ENCODE data around the gene ADSS1.

ADSS1 gene

DNA sequence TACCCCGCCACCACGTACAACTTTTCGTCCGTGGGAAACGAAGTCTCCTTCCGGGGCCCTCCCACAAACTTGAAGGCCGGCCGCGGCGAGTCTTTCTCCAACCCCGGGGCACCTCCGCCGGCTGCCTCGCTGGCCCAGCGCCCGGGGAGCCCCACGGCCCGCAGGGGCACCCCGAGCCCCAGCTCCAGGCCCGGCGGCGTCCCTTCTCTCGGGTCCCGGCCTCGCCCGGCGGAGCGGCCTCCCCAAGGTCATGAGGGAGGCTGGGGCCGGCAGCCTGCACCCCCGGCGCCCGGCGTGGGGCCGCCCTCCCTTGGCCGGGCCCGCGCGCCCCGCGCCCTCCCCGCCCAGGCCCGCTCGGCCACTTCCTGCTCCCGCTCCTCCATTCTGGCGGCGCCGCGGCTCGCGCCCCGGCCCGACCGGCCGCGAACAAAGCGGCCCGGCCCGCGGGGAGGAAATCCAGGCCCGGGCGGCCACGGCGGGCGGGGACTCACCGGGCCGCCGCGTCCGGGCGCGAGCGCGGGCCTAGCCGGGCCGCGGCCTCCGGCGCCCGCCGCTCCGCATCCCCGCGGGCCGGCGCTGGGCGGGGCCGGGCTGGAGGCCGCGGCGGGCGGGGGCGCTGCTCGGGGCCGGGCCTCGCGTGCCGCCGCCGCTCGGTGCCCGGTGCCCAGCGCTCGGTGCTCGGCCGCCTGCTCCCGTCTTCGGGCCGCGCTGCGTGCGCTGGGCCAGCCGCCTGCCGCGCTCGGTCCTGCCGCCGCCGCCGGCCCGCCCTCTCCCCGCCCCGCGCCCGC lies 71.2 kb downstream of the ADSS1 start, which contains the start of gene AKT1:
Gene AKT1 (minus strand): TSS at position 756 of the 788 bp plus-strand sequence. CDS start 3,105 bp downstream, outside the sequence.
- DNase-seq (ENCODE audit: low read depth, low spot score) = no peak

DNA sequence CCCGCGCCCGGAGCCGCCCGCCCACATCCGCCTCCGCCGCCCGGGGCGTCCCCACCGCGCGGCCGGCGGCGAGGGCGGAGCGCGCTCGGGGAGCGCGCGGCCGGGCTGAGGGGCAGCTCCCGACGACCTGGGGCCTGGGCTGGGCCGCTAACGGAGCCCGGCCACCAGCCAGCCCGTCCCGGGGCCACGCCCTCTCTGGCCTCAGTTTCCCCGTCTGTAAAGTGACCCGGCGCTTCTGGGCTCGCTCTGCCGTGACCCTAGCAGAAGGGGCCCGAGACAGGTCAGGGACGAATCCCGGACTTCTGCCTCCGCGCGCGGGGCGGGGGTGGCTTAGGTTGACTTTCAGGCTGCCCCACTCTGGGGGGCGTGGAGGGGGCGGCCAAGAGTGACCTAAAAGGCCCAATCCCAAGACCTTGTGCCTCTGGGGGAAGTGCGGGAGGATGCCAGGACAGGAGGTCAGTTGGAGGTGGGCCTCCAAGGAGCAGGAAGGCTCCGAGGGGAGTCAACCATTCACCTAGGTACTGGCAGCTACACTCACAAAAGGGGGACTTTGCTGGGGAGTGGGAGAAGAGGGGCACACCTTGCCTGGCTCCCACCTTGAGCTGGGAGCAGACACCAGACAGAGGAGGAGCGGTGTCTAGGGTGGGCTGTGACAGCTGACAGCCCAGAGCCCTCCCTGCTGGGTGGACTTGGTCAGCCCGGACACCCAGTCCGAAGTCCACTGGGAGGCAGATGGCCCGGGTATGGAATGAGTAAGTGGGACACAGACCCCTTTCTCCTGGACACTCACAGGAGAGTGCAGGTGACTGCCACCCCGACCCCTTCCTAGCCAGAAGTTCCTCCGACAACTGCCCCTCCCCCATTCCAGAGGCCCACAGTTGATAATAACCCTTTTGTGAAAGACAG lies 72.0 kb downstream of the ADSS1 start:
- no peak for DNase-seq (ENCODE audit: low read depth, low spot score)

DNA sequence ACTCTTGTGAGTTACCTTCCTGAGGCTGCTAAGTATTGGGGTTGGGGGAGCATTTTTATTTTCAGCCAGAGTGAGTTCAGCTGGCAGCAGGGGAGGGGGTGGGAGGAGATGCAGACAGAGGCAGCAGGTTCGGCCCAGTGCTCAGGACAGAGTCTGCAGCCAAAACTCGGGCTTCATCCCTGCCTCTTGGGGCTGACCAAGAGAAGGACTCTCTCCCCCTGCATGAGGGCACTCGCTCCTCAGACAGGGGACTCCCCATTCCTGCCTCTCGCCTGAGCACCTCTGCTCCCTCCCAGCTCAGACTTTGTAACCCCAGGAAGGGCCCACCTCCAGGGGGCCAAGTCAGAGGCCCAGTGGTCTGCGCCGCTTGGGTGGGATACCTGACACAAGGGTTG lies 72.7 kb downstream of the ADSS1 start:
- DNase-seq (ENCODE audit: low read depth, low spot score) = no peak
